Retinal pigment epithelial cell (primary cell): Measurements from ENCODE around the gene AP4E1.
A peak's percentile ranks its signal among the peaks of the same experiment; 100 is the strongest.

ENCODE experiments used
- DNase-seq: peaks from one replicate; pipeline ENCODE4 v3.0.0-alpha.2; 2010; ENCODE audit warnings: low read depth
- H3K4me3 ChIP-seq: 2 replicates; pipeline ENCODE4 v1.5.1; 2011; ENCODE audit warnings: mild to moderate bottlenecking, low read length, control low read depth, moderate library complexity
- TF ChIP-seq, protein P1 (sequence below): conservative IDR thresholded peaks from 2 replicates; pipeline ENCODE4 v1.5.1; 2011; ENCODE audit warnings: low read depth, low read length, control low read depth, inconsistent platforms

The AP4E1 gene

DNA sequence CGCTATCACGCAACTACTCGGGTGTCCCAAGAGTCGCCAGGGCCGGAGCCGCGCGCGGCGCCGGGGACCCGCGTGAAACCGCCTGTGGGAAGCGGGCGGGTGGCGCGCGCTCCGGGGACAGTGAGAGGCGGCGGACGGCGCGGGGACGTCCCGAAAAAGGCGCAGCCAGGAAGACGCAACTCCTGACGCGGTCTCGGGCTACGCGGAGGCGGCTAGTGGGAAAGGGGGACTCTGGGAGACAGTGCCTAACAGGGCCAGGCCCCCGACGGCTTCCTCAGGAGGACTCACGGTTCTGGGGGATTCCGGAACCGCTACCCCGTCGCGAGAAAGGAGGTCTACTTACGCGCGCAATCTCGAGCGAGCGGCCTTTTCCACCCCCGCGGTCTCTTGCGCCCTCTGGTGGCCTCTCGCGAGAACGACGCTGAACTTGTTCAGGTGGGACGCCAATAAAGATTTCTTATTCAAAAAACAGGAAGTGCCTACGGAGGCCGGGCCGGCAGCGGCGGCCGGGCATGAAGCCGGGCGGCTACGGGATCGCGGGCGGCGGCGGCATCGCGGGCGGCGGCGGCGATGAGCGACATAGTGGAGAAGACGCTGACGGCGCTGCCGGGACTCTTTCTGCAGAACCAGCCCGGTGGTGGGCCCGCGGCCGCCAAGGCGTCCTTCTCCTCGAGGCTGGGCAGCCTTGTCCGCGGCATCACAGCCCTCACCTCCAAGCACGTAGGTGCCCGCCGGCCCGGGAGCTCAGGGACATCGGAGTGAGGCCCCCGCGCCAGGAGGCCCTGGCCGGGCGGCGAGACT lies at the start of gene AP4E1:
TSS of gene AP4E1 (plus strand) at position 475 of the 801 bp plus-strand sequence. CDS start at position 571, 96 bp downstream.
- TF ChIP-seq, protein P1, sequence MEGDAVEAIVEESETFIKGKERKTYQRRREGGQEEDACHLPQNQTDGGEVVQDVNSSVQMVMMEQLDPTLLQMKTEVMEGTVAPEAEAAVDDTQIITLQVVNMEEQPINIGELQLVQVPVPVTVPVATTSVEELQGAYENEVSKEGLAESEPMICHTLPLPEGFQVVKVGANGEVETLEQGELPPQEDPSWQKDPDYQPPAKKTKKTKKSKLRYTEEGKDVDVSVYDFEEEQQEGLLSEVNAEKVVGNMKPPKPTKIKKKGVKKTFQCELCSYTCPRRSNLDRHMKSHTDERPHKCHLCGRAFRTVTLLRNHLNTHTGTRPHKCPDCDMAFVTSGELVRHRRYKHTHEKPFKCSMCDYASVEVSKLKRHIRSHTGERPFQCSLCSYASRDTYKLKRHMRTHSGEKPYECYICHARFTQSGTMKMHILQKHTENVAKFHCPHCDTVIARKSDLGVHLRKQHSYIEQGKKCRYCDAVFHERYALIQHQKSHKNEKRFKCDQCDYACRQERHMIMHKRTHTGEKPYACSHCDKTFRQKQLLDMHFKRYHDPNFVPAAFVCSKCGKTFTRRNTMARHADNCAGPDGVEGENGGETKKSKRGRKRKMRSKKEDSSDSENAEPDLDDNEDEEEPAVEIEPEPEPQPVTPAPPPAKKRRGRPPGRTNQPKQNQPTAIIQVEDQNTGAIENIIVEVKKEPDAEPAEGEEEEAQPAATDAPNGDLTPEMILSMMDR: peak; percentile 85
- H3K4me3 ChIP-seq: peak within 1 kb of the TSS; percentile 89

DNA sequence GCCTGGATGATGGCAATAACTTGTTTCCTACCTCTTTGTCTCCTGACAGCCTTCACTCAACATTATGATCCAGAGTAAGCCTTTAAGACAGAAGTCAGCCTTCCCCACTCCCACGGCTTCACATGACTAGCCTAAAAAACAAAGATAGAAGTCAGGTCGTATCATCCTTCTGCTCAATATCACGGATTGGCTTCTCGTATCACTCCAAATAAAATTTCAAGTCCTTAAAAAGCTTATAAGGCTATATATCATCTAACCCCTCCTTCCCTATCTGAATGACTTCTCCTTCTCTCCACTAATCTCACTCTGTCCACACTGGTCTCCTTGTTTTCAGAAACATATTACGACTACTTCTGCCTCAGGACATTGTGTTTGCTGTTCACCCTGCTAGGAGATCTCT lies 47.7 kb upstream of the AP4E1 start:
- TF ChIP-seq, protein P1: no peak
- no peak overlapping the region for H3K4me3 ChIP-seq
- DNase-seq: no peak

More for the DNA sequence above, at the start of gene AP4E1:
- peak; percentile 70 for DNase-seq

DNA sequence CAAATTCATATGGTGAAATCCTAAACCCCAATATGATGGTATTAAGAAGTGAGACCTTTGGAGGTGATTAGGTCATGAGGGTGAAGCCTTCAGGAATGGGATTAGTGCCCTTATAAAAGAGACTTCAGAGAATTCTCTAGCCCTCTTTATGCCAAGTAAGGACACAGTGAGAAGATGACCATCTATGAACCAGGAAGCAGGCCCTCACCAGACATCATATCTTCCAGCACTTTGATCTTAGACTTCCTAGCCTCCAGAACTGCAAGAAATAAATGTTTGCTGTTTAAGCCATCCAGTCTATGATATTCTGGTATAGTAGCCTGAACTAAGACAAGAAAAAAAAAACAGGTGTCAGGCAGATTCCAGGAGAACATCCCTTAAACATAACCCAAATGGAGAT lies 45.9 kb upstream of the AP4E1 start:
- DNase-seq: no peak
- no peak overlapping the region for H3K4me3 ChIP-seq
- TF ChIP-seq, protein P1: no peak

DNA sequence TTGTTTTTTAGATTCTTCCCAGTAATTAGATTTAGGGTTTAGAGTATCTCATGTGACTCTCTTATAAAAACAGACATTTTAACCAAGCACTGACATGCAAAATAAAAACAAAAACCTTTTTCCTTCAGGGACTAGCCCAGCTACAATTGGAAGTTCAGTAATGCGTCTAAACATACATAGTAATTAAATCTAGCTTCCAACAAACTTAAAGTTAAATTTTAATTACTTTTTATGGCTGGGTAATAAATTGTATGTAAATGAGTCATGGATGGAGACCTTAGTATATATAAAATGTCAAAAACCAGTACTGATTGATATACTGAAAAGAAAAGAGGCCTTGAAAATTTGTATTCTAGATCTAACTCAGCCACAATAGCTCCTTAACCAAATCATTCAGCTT lies 43.6 kb upstream of the AP4E1 start:
- TF ChIP-seq, protein P1: no peak
- H3K4me3 ChIP-seq: no peak overlapping the region
- no peak for DNase-seq

DNA sequence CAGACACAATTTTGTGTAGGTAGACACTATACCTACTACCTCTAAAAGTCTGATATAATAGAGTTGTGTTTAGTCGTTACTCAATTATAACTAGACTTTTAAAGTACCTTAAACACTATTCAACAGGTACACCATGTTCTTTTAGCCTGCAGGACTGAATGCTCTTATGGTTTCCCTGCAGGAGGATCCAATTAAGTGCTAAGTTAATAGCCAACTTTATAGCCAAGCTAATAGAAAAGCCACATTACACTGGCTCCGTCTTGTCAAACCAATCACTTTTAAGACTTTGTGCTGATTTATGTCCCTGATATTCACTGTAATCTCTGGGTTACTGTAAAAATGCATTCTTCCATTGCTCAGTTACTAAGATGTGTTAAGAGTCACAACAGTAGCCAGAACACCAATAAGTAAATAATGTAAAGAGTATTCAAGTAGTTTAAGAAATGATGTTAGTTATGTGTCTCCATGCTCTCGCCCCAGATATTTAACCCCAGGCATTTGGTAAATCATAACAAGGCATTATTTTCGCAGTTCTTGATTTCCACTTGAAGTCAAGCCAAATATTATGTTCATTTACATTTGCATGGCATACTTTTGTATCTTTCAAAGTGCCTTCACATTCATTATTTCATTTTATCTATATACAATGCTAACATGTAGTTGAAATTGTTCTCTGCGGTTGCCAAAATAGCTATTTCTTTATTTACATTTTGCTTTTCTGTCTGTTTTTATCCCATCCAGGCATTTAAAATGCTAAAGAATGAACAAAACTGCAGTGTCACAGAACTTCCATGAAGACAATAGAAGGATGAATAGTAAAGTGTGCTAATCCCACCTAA lies 42.7 kb upstream of the AP4E1 start:
- H3K4me3 ChIP-seq: no peak overlapping the region
- DNase-seq: no peak
- TF ChIP-seq, protein P1: no peak

DNA sequence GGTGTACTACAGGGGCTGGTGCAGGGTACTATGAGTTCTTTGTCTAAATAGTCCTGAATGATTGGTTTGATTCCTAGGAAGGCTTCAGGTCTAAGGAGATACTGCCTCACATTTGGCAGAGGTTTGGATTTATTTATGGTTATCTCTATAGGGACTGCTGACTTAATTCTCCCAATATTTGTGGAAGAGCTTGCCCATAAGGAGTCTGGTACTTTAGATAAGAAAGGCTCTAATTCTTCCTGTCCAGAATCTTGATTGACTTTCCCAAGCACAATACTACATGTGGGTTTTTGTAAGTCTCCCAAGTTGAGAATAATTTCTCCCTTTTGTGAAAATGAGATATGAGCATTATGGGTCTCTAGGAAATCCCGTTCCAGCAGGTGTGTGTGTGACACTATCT lies 36.7 kb upstream of the AP4E1 start:
- no peak for DNase-seq
- TF ChIP-seq, protein P1: no peak
- H3K4me3 ChIP-seq: no peak overlapping the region
